Kidney tubule cell (primary cell): ENCODE data around the gene MDN1.
"Not testable (repeated sequence)": the region's sequence is repeated elsewhere in the genome, so short reads cannot be mapped to it uniquely, and the experiment has no call there.

ENCODE experiments used
- DNase-seq: peaks from one replicate; pipeline ENCODE4 v3.0.0-alpha.2; 2018; ENCODE audit warnings: low spot score

The MDN1 gene

GRCh38 chr6:89819336-89820130 lies at the start of gene MDN1:
Gene MDN1, minus strand, starts transcription at chr6:89819794. Its CDS starts 187 bp downstream, at chr6:89819607.
- DNase-seq: peak; percentile 96

GRCh38 chr6:89866024-89866678 lies 46.6 kb upstream of the MDN1 start:
- no peak for DNase-seq

GRCh38 chr6:89862698-89863097 lies 43.1 kb upstream of the MDN1 start:
- DNase-seq: no peak

- DNase-seq: no peak
These were observed 42.7 kb upstream of the MDN1 start for GRCh38 chr6:89862273-89862672.

- no peak for DNase-seq
These were observed 40.1 kb upstream of the MDN1 start for GRCh38 chr6:89859744-89860143.

GRCh38 chr6:89858041-89858440 lies 38.4 kb upstream of the MDN1 start:
- DNase-seq: no peak

- DNase-seq: peak; percentile 14
These were observed 33.5 kb upstream of the MDN1 start for GRCh38 chr6:89853068-89853467.

GRCh38 chr6:89847513-89847912 lies 27.9 kb upstream of the MDN1 start:
- DNase-seq: not testable (repeated sequence)

- peak; percentile 60 for DNase-seq
These were observed 23.5 kb upstream of the MDN1 start for GRCh38 chr6:89843070-89843469.

- no peak for DNase-seq
These were observed 22.6 kb upstream of the MDN1 start for GRCh38 chr6:89842228-89842627.

- DNase-seq: peak; percentile 28
These were observed 20.9 kb upstream of the MDN1 start for GRCh38 chr6:89840538-89840937.

- no peak for DNase-seq
These were observed 17.1 kb upstream of the MDN1 start for GRCh38 chr6:89836639-89837222.

GRCh38 chr6:89834884-89835792 lies 15.5 kb upstream of the MDN1 start:
- no peak for DNase-seq

- no peak for DNase-seq
These were observed 10.7 kb upstream of the MDN1 start for GRCh38 chr6:89830170-89830809.

- peak; percentile 99 for DNase-seq
These were observed 10.0 kb upstream of the MDN1 start, which contains the start of gene CASP8AP2 for GRCh38 chr6:89829472-89830169. Gene CASP8AP2, plus strand, starts transcription at chr6:89829880.

GRCh38 chr6:89828988-89829471 lies 9.4 kb upstream of the MDN1 start:
- no peak for DNase-seq

GRCh38 chr6:89828475-89828987 lies 8.9 kb upstream of the MDN1 start:
- not testable (repeated sequence) for DNase-seq

- DNase-seq: peak; percentile 19
These were observed 6.5 kb upstream of the MDN1 start for GRCh38 chr6:89826029-89826528.

GRCh38 chr6:89818977-89819335 lies 638 bp downstream of the MDN1 start:
- DNase-seq: peak; percentile 58

GRCh38 chr6:89817481-89817880 lies 2.1 kb downstream of the MDN1 start:
- peak; percentile 27 for DNase-seq
